GM10266 (cell line): ENCODE measurements around the gene NDUFAB1.

Experiments
- DNase-seq: peaks from one replicate; pipeline ENCODE4 v3.0.0; 2012; ENCODE audit errors: extremely low spot score
- TF ChIP-seq, protein P1 (sequence below): IDR thresholded peaks from 2 replicates; pipeline ENCODE4 v1.5.1; 2012; ENCODE audit warnings: mild to moderate bottlenecking, low read depth; ENCODE audit not compliant: control insufficient read depth, insufficient read depth; ENCODE audit errors: missing control alignments

The NDUFAB1 gene

DNA sequence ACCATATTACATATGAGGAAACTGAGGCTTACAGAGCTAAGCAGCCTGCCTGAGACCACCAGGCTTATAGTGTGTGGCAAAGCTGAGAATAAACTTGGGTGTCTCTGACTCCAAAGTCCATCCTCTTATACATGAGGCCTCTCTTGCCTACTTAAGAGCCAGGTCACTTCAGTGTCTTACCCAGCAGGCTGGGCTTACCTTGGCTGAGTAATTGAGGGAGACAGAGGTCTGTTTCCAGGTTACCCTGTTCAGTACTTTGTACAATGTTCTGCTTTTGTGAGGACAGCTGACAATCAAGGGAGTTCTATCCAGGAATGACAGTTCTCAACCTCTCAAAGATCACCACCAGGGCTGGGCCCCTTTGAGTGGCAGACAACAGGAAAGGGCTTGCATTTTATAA lies 14.4 kb downstream of the NDUFAB1 start:
- TF ChIP-seq, protein P1, sequence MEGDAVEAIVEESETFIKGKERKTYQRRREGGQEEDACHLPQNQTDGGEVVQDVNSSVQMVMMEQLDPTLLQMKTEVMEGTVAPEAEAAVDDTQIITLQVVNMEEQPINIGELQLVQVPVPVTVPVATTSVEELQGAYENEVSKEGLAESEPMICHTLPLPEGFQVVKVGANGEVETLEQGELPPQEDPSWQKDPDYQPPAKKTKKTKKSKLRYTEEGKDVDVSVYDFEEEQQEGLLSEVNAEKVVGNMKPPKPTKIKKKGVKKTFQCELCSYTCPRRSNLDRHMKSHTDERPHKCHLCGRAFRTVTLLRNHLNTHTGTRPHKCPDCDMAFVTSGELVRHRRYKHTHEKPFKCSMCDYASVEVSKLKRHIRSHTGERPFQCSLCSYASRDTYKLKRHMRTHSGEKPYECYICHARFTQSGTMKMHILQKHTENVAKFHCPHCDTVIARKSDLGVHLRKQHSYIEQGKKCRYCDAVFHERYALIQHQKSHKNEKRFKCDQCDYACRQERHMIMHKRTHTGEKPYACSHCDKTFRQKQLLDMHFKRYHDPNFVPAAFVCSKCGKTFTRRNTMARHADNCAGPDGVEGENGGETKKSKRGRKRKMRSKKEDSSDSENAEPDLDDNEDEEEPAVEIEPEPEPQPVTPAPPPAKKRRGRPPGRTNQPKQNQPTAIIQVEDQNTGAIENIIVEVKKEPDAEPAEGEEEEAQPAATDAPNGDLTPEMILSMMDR = no peak
- DNase-seq = no peak

DNA sequence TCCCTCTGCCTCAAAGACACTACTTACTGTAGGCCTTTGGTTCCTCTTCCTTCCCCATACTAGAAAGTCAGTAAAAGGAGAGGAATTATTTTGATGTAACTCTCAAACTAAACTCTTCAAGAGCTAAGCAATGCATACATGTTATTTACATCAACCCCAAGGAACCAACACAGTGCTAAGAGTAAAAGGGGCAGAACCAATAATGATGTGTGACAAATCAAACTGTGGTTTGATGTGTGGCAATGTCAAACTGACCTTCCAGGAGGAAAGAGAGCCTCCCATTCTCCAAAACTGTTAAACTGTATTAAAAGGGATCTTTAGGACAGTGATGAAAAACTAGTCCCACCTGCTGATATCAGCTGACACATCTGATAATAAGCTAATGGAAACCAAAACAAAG lies 15.7 kb downstream of the NDUFAB1 start:
- TF ChIP-seq, protein P1 = no peak
- no peak for DNase-seq

DNA sequence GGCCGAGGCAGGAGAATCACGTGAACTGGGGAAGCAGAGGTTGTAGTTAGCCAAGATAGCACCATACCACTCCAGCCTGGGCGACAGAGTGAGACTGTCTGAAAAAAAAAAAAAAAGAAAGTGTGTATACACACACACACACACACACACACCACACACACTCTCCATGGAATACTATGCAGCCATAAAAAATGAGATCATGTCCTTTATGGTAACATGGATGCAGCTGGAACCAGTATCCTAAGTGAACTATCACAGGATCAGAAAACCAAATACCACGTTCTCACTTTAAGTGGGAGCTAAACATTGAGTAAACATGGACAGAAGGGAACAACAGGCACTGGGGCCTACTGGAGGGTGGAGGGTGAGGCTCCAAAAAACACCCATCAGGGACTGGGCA lies 16.7 kb downstream of the NDUFAB1 start:
- DNase-seq = no peak
- TF ChIP-seq, protein P1 = no peak

DNA sequence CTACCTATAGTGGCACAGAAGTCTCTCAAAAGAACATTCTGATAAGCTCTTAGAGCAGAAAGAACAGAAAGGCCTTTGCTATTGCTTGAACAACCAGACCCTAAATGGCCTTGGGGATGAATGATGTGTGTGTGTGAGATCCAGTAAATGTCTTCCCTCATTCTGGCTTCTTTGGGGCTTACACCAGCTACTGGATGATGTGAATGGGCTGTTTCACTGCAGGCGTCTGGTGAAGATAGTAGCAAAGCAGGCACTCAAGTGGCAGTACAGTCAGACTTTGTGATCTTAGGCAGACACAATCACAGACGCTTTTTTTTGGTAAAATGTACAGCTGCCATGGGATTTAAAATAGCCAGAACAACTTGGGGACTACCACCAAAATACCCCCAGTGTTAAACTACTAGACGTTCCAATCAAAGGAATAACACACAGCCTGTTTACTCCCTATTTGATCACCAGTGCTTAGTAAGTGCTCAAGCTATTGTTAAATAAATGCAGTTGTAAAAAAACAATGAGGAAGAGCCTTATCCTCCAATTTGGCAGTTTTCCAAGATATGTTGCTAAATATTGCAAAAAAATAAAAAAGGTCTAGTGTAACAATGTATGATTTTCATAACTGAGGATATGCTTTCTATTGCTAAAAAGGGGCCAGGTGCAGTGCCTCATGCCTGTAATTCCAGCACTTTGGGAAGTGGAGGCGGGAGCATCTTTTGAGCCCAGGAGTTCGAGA lies 17.9 kb downstream of the NDUFAB1 start:
- DNase-seq = no peak
- TF ChIP-seq, protein P1 = no peak

DNA sequence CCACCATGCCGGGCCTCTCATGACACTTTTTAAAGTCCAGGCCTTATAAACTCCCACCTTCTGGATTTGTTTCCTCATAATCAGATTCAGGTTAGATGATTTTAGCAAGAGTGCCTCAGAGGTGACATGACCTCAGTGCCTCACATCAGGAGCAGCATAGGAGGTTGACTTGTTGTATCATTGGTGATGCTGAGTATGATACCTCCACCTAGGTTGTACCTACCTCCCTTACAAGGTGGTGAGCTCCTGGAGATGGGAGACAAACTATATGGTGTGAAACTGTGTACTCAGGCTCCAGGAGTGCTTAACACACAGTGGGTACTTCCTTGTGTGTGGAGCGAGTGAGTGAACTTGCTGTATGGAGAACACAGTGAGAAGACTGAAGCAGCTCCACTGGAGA lies 18.6 kb downstream of the NDUFAB1 start:
- no peak for DNase-seq

DNA sequence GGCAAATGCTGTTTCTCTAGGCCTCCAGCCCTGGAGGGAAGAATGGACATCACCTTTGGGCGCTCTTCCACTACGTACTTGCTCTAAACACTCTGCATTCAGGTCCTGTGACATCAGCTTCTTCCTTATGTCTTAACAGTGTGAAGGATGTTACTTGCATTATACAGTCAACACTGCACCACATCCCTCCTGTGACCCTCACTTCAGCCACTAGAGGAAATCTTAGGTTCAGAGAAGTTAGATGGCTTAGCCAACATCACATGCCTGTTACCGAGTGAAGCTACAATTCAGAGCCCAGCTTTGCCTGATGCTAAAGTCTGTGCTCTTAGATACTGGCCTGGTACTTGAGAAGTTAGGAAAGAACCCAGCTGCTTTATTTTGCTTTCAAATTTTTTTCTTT lies 20.3 kb downstream of the NDUFAB1 start:
- DNase-seq = no peak
- TF ChIP-seq, protein P1 = no peak

More for the DNA sequence above, 18.6 kb downstream of the NDUFAB1 start:
- TF ChIP-seq, protein P1 = no peak

DNA sequence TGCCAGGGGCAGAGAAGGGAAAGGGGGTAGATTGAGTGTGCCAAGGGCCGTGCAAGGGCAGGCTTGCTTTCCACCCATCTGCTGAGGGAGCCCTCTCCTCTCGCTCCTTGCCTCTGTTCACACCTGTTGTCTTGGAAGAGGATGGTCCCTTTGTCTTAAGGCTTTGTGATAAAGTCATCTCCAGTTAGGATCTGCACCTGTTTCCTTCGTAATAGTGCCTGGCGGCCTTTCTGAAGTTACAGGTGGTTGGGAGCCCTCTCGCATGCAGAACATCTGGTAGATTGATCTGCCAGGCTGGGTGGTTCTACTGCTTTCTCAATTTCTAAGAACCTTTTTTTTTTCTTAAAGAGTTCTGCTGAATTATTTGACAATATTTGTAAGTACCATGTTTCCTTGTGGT lies 22.3 kb downstream of the NDUFAB1 start:
- TF ChIP-seq, protein P1 = no peak

More for the DNA sequence above, 22.3 kb downstream of the NDUFAB1 start:
- DNase-seq = no peak
